GM12874 (cell line): ENCODE results near the gene NCBP3.

Experiments used
- TF ChIP-seq, protein P1 (sequence below): IDR thresholded peaks from 2 replicates; pipeline ENCODE4 v1.5.1; 2011; ENCODE audit warnings: low read depth, mild to moderate bottlenecking, control low read depth, low read length, moderate library complexity; ENCODE audit not compliant: insufficient read depth

Gene NCBP3

DNA sequence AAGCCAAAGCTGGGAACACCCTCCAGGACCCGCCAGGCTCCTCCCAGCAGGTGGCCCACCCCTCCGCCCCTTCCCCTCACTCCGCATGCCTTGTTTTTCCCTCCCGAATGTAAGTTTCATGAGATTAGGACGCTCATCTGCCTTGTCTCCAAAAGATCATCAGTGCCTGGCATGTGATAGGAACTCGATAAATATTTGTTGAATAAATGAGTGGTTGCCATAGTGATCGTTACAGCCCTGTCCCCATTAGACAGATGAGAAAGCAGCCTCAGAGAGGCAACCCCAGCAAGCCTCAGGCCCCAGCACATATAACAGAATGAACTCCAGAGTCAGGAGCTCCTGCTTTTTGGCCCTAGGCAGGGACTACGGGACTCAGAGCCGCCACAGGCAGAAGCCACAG is 41.8 kb upstream of the NCBP3 start:
- TF ChIP-seq, protein P1, sequence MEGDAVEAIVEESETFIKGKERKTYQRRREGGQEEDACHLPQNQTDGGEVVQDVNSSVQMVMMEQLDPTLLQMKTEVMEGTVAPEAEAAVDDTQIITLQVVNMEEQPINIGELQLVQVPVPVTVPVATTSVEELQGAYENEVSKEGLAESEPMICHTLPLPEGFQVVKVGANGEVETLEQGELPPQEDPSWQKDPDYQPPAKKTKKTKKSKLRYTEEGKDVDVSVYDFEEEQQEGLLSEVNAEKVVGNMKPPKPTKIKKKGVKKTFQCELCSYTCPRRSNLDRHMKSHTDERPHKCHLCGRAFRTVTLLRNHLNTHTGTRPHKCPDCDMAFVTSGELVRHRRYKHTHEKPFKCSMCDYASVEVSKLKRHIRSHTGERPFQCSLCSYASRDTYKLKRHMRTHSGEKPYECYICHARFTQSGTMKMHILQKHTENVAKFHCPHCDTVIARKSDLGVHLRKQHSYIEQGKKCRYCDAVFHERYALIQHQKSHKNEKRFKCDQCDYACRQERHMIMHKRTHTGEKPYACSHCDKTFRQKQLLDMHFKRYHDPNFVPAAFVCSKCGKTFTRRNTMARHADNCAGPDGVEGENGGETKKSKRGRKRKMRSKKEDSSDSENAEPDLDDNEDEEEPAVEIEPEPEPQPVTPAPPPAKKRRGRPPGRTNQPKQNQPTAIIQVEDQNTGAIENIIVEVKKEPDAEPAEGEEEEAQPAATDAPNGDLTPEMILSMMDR = no peak

DNA sequence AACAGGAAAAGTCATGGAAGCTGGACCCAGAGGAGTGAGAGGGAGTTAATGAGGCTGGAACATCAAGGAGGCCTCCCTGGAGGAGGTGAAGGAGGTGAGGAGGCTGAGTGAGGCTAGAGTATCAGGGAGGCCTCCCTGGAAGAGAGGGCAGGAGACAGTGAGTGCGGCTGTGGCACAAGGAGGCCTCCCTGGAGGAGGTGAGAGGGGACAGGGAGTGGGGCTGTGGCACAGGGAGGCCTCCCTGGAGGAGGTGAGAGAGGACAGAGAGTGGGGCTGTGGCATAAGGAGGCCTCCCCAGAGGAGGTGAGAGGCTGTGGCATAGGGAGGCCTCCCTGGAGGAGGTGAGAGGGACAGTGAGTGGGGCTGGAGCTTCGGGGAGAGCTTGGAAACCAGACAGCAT is 41.3 kb upstream of the NCBP3 start:
- TF ChIP-seq, protein P1 = no peak

DNA sequence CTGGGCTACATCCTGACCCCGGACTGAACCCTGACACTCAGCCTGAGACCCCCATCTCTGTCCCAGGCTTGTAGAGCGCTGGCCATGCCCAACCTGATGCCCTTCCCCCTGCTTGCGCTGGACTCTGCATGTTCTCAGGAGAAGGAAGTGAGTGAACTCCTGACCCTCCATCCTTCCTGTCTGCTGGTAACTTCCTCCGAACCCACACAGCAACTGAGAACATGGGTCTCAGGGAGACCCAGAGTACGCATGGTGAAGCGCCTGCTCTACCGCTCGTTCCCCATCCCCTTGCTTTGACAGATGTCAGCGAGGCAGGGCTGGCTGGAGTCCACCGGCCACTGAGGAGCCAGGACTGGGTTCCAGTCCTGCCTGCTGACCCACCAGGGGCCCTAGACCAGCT is 40.7 kb upstream of the NCBP3 start:
- TF ChIP-seq, protein P1 = no peak

DNA sequence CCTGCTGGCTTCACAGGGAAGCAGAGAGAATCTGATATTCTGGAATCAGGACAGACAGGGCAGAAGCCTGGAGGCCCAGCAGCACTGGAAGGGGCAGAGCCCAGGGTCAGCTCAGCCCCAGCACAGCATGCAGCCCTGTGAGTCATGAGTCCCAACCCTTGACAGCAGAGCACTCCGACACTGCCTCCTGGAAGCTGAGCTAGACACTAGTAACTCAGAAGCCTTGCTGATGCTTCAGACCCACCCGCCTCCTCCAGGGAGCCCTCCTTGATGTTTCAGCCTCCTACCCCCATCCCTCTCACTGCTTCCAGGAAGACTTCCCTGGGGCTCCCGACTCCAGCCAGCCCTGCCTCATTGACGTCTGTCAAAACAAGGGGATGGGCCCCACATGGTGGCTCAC is 39.9 kb upstream of the NCBP3 start:
- TF ChIP-seq, protein P1 = no peak

DNA sequence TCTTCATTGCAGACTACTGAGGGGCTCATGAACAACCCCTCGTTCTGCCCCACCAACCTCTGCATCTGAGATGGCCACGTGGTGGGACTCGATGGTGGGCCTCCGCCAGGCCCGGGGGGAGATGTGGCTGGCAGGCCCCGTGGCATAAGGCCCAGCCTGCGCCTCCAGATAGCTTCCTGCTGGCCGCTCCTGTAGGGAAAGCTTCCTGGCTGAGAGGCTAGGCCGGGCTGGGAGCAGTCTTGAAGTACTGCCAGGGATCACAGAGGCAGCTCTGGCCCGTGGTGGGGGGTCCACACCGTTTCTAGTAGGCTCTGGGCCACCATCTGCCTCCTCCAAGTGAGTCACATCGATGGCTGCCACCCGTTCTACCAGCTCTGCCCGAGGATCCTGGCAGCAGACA is 39.2 kb upstream of the NCBP3 start:
- TF ChIP-seq, protein P1 = no peak

DNA sequence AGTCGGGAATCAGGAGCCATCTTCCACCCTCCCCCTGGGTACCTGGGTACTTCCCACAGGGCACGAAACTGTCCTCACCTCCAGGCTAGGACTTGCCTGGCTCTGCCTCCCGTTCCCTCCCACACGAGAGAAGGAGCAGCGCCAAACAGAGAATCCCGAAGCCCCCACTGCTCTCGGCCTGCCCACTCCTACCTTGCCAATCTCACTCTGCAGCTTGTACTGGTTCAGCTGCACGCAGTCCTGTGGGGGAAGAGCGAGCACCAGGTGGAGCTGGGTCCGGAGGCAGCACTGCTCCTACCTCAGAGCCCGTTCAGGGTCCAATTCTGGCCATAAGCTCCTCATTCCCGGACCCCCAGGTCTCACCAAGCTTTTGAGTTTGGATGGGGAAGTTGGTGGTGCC is 38.1 kb upstream of the NCBP3 start:
- TF ChIP-seq, protein P1 = no peak

DNA sequence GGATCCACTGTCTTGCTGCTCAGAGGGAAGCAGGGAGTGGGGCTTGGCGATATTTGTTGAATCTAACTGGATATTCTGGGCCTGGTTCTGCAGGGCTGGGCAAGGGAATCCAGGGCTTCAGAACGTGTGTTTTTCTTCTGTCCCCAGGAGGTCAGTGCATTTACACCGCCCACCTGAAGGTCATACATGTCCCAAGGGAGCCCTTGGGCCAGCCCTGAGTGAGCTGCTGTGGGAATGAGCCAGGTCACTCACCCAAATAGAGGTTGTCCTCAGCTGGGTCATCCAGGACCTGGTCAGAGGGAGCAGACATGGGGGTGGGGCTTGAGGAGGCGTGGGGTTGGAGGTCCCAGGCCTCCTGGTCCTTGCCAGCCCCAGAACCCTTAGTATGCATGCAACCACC is 36.2 kb upstream of the NCBP3 start:
- TF ChIP-seq, protein P1 = no peak

DNA sequence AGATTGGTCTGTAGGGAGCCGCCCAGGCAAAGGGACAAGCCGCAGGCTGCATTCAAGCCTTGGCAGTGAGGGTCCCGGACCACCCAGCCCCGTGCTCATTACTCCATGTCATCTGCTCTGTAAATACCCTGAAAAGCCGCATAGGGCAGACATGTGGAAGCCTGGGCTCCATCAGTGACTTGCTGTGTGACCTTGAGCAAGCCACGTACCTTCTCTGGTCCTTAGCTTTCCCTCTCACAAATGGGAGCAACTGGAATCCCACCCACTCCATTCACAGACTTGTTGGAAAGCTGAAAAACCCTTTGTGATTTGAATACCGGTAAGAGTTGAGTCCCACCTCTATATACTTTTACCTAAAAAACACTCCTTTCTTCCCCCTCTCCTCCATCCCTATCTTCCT is 34.9 kb upstream of the NCBP3 start:
- TF ChIP-seq, protein P1 = no peak
